SK-N-MC (cell line): ENCODE data around the gene GRPEL2.

Source experiments
- EZH2 ChIP-seq: fragments of 200-600 bp; sonication (generic); IDR thresholded peaks from one replicate; pipeline ENCODE4 v1.6.1; 2017; ENCODE audit warnings: antibody characterized with exemption
- FOXP2 ChIP-seq: optimal IDR thresholded peaks from 2 replicates; pipeline ENCODE3; 2011; ENCODE audit warnings: mild to moderate bottlenecking, moderate library complexity; ENCODE audit not compliant: insufficient read depth; ENCODE audit errors: extremely low read length, control extremely low read depth
- POLR2AphosphoS5 ChIP-seq: IDR thresholded peaks from 2 replicates; pipeline ENCODE4 v1.6.1; 2012; ENCODE audit warnings: mild to moderate bottlenecking, low read depth, low read length, borderline replicate concordance

DNA sequence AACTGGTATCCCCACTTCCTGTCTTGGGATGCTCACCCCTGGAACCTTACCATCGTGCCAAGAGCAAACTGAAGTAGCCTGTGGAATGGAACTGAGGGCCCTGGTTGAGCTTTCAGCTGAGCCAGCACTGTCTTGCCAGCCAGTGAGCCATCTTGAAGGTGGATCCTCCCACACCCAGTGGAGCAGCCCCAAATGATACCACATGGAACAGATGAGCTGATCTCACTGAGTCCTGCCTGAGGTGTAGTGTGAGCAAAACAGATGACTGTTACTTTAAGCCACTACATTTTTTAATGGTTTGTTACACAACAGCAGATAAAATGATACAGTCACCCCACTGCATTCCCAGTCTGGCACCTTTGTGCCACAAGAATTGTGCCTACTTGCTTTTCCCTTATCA lies 10.4 kb downstream of the GRPEL2 start:
- TF ChIP-seq POLR2AphosphoS5 (0 out of 2 replicates have a peak, but pooled peaks have one; percentile 9), EZH2 (no peak), FOXP2 (no peak)
